WTC11 (cell line): ENCODE measurements around the gene BLOC1S5. TPM values are rescaled to one million over a fixed set of nuclear protein-coding genes. Genes with fewer than 3 reads are reported as not detected.
A peak's percentile ranks its signal among the peaks of the same experiment; 100 is the strongest.

Experiments
- ATAC-seq: fragments of 200-7000 bp; cut with Tn5 transposase; 2 replicates; pipeline ENCODE4 v1.10.0; 2021; ENCODE audit warnings: mild to moderate bottlenecking, moderate library complexity
- CTCF ChIA-PET: fragments of 300-600 bp; sonication (Branson Sonifier 250); formaldehyde crosslinking; loops from one replicate; lab custom pipeline; 2021; ENCODE audit warnings: antibody characterized with exemption; lab: Charles Lee
- POLR2A ChIA-PET: fragments of 350-600 bp; sonication (Branson Sonifier 250); formaldehyde crosslinking; loops from one replicate; lab custom pipeline; 2021; ENCODE audit warnings: antibody characterized with exemption; lab: Charles Lee
- DNase-seq: peaks from one replicate; pipeline ENCODE4 v3.0.0; 2021; ENCODE audit warnings: low spot score
- H3K27ac Mint-ChIP-seq: 2 replicates; pipeline ENCODE4 v1.8.0; 2021; ENCODE audit warnings: mixed read lengths
- H3K27me3 Mint-ChIP-seq: 2 replicates; pipeline ENCODE4 v1.8.0; 2021; ENCODE audit warnings: low read depth, mild to moderate bottlenecking, moderate library complexity, mixed read lengths
- H3K36me3 Mint-ChIP-seq: 2 replicates; pipeline ENCODE4 v1.8.0; 2021; ENCODE audit warnings: mixed read lengths
- H3K4me1 Mint-ChIP-seq: 2 replicates; pipeline ENCODE4 v1.8.0; 2022; ENCODE audit warnings: mixed read lengths
- H3K4me3 Mint-ChIP-seq: 2 replicates; pipeline ENCODE4 v1.8.0; 2021; ENCODE audit warnings: mild to moderate bottlenecking, moderate library complexity, mixed read lengths
- H3K9me3 Mint-ChIP-seq: 2 replicates; pipeline ENCODE4 v1.8.0; 2021; ENCODE audit warnings: mixed read lengths
- ARID4B ChIP-seq: sonication (generic); formaldehyde crosslinking; IDR thresholded peaks from 2 replicates; pipeline ENCODE4 v1.8.0; 2023; ENCODE audit warnings: missing genetic modification reagents, mild to moderate bottlenecking, borderline replicate concordance
- CREB1 ChIP-seq: sonication (generic); formaldehyde crosslinking; IDR thresholded peaks from 2 replicates; pipeline ENCODE4 v1.8.0; 2023; ENCODE audit warnings: mild to moderate bottlenecking, missing genetic modification reagents
- CREM ChIP-seq: sonication (generic); formaldehyde crosslinking; IDR thresholded peaks from 2 replicates; pipeline ENCODE4 v1.8.1; 2022; ENCODE audit warnings: mild to moderate bottlenecking, missing genetic modification reagents, moderate library complexity
- E2F5 ChIP-seq: sonication (generic); formaldehyde crosslinking; IDR thresholded peaks from 2 replicates; pipeline ENCODE4 v1.8.1; 2022; ENCODE audit warnings: mild to moderate bottlenecking, moderate library complexity, missing genetic modification reagents
- EMX1 ChIP-seq: fragments of 250-450 bp; sonication (Bioruptor Pico); IDR thresholded peaks from 2 replicates; pipeline ENCODE4 v1.8.0; 2021; ENCODE audit warnings: mild to moderate bottlenecking
- GABPB1 ChIP-seq: sonication (generic); formaldehyde crosslinking; IDR thresholded peaks from 2 replicates; pipeline ENCODE4 v1.8.1; 2023; ENCODE audit warnings: mild to moderate bottlenecking, missing genetic modification reagents
- GRHL2 ChIP-seq: fragments of 250-450 bp; sonication (Bioruptor Pico); IDR thresholded peaks from 2 replicates; pipeline ENCODE4 v1.8.0; 2022; ENCODE audit warnings: mild to moderate bottlenecking, moderate library complexity; ENCODE audit not compliant: insufficient replicate concordance, severe bottlenecking
- JAZF1 ChIP-seq: fragments of 250-450 bp; sonication (Bioruptor Pico); IDR thresholded peaks from 2 replicates; pipeline ENCODE4 v1.9.0; 2021; ENCODE audit warnings: moderate library complexity, mild to moderate bottlenecking, inconsistent platforms
- JUN ChIP-seq: sonication (generic); formaldehyde crosslinking; IDR thresholded peaks from 2 replicates; pipeline ENCODE4 v1.8.0; 2023; ENCODE audit warnings: mild to moderate bottlenecking, missing genetic modification reagents
- NFYB ChIP-seq: sonication (generic); formaldehyde crosslinking; conservative IDR thresholded peaks from 2 replicates; pipeline ENCODE4 v1.8.0; 2022; ENCODE audit warnings: low read depth, missing genetic modification reagents
- SP1 ChIP-seq: sonication (generic); formaldehyde crosslinking; conservative IDR thresholded peaks from 2 replicates; pipeline ENCODE4 v1.8.1; 2022; ENCODE audit warnings: missing genetic modification reagents
- TEAD4 ChIP-seq: sonication (generic); formaldehyde crosslinking; IDR thresholded peaks from 2 replicates; pipeline ENCODE4 v1.8.0; 2022; ENCODE audit warnings: mild to moderate bottlenecking, missing genetic modification reagents
- USF1 ChIP-seq: sonication (generic); formaldehyde crosslinking; IDR thresholded peaks from 2 replicates; pipeline ENCODE4 v1.8.0; 2022; ENCODE audit warnings: mild to moderate bottlenecking, missing genetic modification reagents
- USF2 ChIP-seq: sonication (generic); formaldehyde crosslinking; IDR thresholded peaks from 2 replicates; pipeline ENCODE4 v1.8.1; 2023; ENCODE audit warnings: mild to moderate bottlenecking, missing genetic modification reagents, moderate library complexity
- ZNF138 ChIP-seq: sonication (generic); formaldehyde crosslinking; conservative IDR thresholded peaks from 2 replicates; pipeline ENCODE4 v1.8.1; 2022; ENCODE audit warnings: mild to moderate bottlenecking, moderate library complexity, missing genetic modification reagents
- ZNF396 ChIP-seq: fragments of 250-450 bp; sonication (Bioruptor Pico); IDR thresholded peaks from 2 replicates; pipeline ENCODE4 v1.8.0; 2021; ENCODE audit warnings: mild to moderate bottlenecking, moderate library complexity, borderline replicate concordance
- ZNF423 ChIP-seq: fragments of 250-450 bp; sonication (Bioruptor Pico); IDR thresholded peaks from 2 replicates; pipeline ENCODE4 v2.1.2; 2022; ENCODE audit warnings: mild to moderate bottlenecking, moderate library complexity
- total RNA-seq: library from RNA; stranded (reverse); gene quantifications from 3 replicates; pipeline ENCODE4 v1.2.3, GENCODE V29; 2021

BLOC1S5 gene
- total RNA-seq, 1 experiment from 2014 or later: 17.9 TPM

- POLR2A ChIA-PET: no interaction called here
- CTCF ChIA-PET: no interaction called here
- ATAC-seq (no peak), DNase-seq (no peak)
- no peak overlapping the region for H3K4me3 Mint-ChIP-seq
- no peaks in the 10 kb centered on the region for H3K27me3 Mint-ChIP-seq
- no peak overlapping the region for H3K27ac Mint-ChIP-seq
- peaks cover 17% of the 10 kb centered on the region for H3K9me3 Mint-ChIP-seq
- no peaks in the 10 kb centered on the region for H3K36me3 Mint-ChIP-seq
- TF ChIP-seq TEAD4 (CRISPR knock-in tag): no peak
- no peak for TF ChIP-seq ZNF396 (CRISPR knock-in tag)
- TF ChIP-seq GABPB1 (CRISPR knock-in tag): peak; percentile 96
- no peak for TF ChIP-seq USF1 (CRISPR knock-in tag)
- TF ChIP-seq NFYB (CRISPR knock-in tag): no peak
- no peak for TF ChIP-seq JUN
- no peak for TF ChIP-seq ZNF423 (CRISPR knock-in tag)
- TF ChIP-seq USF2: no peak
- no peaks in the 10 kb centered on the region for H3K4me1 Mint-ChIP-seq
Observed at GRCh38 chr6:8110725-8111124, 46.5 kb upstream of the BLOC1S5 start.

- ChIA-PET POLR2A (no interaction called here), CTCF (no interaction called here)
- Mint-ChIP-seq H3K36me3 (no peaks in the 10 kb centered on the region), H3K27me3 (no peaks in the 10 kb centered on the region), H3K4me1 (no peaks in the 10 kb centered on the region), H3K27ac (no peak overlapping the region), H3K9me3 (peaks cover 13% of the 10 kb centered on the region), H3K4me3 (no peak overlapping the region)
- TF ChIP-seq CREM (CRISPR knock-in tag): no peak
- no peak for TF ChIP-seq ZNF138
- no peak for TF ChIP-seq ARID4B (CRISPR knock-in tag)
- TF ChIP-seq NFYB (CRISPR knock-in tag): no peak
- no peak for TF ChIP-seq E2F5 (CRISPR knock-in tag)
- TF ChIP-seq CREB1 (CRISPR knock-in tag): no peak
- TF ChIP-seq GRHL2: no peak
- TF ChIP-seq EMX1 (CRISPR knock-in tag): no peak
- TF ChIP-seq JAZF1 (CRISPR knock-in tag): no peak
- no peak for TF ChIP-seq ZNF396 (CRISPR knock-in tag)
- TF ChIP-seq SP1 (CRISPR knock-in tag): no peak
- ATAC-seq: no peak
- no peak for DNase-seq
Observed at GRCh38 chr6:8110117-8110721, 46.0 kb upstream of the BLOC1S5 start.
